HG03521 (cell line): ENCODE results near the gene CMTM6.
A peak's percentile ranks its signal among the peaks of the same experiment; 100 is the strongest.
"Not testable (repeated sequence)": the region's sequence is repeated elsewhere in the genome, so short reads cannot be mapped to it uniquely, and the experiment has no call there.

Experiments used
- ATAC-seq: cut with Tn5 transposase; IDR thresholded peaks from one replicate; pipeline ENCODE4 v1.9.1; 2021; ENCODE audit warnings: mild to moderate bottlenecking, moderate library complexity; ENCODE audit not compliant: unreplicated experiment

Gene CMTM6

DNA sequence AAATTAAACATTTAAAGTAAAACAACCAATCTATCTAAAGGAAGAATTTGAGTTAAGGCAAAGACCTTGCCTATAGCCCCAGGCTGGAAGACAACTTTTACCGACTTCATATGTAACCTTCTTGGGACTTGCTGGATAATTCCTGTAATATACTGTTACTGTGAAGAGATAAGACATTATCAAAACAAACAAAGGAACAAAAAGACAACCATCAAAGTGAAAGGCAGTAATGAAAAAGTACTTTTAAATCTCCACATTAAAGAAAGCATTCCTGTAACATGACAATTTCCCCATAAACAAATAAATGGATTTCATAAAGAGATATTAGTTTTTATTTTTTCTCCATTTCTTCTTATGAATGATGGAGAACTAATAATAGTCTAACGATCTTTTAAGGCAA is 2.4 kb downstream of the CMTM6 start:
- no peak for ATAC-seq

DNA sequence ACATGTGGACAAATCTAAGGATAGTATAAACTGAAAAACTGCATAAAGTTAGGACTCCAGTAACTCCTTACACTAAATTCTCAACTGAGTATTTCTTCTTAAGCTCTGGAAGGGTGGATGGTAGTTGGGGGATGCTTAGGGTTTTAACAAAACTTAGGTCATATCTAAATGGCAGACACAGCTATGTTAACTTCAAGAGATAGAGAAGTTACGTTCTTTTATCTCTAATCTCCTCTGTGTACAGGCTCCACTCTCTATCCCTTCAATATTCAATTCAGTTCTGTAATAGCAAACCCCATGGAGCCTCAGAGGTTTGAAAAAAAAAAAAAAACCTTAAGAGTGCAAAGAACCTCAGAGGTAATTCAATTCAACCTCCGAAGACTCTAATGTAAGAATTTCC is 3.1 kb downstream of the CMTM6 start:
- no peak for ATAC-seq

DNA sequence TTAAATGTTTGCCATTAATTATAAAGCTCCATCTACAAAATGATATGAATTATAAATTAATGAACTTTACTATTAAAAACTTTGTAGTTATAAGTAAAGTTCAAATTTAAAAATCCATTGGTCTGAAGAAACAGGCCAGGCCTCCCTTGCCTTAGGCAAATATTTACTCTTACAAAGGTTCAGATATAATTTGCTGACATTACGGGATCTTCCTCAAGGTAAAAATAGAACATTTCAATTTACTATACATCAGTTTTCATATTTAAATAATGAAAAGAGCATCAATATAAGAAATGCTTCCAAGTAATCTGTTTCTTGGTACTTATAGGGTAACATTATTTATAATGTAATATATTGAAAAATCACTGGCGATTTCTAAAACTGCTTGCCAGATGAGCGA is 3.7 kb downstream of the CMTM6 start:
- no peak for ATAC-seq

DNA sequence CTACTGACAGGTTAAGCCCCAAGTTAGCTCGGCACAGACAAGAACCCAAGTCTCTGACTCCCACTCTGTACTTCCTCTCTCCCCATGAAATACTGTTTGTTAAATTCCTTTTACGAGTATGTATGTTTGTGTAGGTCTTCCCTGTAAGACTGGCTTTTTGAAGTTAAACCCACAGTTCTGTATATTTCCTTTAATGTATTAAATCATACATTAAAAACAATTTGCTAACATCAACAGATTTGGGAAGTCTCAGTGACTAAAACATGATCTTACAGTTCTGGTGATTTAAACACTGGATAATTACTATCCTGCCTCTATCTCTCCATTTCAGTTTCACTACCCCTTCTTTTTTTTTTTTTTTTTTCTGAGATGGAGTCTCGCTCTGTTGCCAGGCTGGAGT is 4.4 kb downstream of the CMTM6 start:
- no peak for ATAC-seq

DNA sequence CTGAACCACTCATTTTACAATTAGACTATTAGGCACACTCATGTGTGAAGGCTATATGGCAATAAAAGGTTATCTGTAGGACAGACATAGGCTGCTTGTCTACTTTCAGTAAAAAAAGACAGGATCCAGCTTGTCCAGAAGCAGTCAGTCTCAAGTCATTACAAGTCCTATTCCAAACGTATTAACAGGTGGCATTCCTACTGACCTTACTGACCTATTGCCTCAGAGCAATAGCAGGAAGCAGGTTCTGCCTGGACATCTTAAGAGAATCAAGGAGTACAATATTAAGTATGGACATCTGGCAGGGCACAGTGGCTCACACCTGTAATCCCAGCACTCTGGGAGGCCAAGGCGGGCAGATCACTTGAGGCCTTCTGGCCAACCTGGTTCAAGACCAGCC is 7.0 kb downstream of the CMTM6 start:
- ATAC-seq: no peak

DNA sequence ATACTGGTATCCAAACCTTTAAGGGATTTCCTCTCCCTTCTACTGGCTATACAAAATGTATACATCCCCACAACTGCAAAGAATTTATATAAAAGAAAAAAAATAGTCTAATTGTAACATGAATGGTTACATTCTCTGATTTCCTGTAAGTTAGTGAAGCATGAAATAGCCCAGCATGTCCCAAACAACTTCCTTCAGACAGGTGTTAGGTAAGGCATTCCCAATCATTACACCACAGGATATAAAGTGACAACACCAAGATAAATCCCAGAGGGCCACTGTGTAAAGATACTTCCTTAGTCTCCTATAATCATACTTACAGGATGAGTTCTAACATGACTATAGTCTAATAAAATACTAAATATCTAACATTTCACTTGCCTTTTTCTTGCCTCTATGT is 7.6 kb downstream of the CMTM6 start:
- no peak for ATAC-seq

DNA sequence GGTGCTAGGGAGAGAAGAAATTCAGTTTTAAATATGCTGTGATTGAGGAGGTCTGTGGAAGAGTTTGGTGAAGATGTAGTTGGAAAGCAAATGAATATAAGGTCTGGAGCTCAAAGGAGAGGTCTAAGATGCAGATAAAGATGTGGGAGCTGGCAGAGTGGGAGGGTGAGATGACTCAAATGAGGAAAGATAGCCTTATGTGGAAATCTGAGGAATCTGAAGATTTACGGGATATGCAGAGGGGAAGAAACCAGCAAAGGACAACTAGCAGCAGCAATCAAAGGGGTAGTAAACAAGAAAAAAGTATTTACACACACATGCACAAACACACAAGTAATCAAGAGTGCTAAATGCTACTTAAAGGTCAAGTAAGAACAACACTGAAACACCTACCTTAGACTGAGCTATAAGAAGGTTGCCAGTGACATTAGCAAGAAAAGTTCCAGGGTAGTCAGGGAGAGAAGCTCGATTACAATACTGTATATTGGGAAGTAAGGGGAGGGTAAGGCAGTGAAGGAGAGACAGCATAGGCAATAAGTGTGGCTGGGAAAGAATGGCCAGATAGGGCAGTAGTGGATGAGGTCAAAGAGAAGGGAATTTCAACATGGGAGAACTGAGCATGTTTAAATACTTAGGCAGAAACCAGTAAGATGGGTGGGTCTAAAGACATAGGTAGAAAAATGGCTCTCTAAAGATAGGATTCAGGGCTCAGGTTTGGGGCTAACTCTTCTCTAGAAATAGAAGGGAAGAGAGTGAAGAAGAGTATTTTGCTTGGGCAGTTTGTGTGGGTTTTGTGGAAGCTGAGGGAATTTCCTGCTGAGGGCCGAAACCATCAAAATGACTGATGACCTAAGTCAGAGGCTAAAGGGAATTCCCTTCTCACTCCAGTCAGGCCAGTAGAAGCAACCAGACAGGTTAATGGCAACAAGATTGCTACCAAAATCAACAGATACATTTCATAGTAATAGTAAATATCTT is 8.9 kb downstream of the CMTM6 start:
- ATAC-seq: peak; percentile 67

DNA sequence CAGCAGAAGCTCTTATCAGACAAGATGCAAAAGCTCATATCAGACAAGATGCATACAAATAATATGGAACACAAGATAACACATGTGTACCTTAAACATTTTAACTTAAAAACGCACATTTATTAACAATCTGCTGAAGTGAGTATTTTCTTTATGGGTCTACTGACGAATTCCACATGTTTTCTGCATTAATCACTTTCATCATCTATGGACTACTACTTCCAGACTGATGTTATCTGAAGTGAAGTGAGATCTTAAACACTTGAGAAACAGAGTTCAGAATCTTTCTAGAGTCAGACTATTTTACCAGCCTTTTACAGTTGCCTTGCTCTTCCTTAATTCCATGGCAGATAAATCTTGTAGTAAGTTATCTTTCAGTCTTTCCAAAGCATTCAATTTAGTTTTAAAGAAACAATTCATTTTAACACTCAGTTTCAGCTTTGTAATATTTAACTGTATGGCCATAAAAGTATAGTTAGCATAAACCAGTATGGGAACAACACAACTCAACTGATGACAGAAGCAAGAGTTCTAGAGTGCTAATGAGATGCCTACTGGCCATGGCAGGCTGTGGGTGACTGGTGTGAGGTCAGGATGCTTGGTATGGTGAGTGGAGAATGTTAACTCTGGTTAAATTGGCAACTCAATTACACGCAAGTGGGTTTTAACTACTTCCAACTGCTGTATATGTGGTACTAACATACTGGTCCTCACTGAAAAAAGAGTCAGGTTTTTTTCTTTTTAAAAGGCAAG is 9.8 kb downstream of the CMTM6 start:
- no peak for ATAC-seq

DNA sequence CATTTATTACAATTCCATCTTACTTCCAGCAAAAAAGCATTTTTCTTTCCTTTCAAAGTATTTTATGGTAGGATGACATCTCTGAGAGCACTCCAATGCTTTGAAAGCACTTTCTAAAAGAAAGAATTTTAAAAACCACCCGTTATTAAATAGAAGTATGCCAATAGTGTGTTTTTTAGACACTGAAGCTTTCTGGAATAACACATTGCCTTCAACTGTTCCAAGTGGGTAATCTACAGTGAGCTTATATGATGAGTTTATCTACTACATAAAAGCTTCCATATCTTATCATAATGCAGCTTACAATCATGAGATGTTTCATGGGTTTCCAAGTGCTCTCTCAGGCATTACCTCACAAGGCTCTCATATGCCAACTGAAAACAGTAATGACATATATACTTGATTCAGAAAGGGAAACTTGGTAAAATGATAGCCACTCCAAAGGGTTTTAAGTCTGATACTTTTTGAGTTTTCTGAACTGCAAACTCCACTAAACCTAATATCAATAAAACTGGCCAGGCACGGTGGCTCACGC is 14.1 kb downstream of the CMTM6 start:
- ATAC-seq: no peak

DNA sequence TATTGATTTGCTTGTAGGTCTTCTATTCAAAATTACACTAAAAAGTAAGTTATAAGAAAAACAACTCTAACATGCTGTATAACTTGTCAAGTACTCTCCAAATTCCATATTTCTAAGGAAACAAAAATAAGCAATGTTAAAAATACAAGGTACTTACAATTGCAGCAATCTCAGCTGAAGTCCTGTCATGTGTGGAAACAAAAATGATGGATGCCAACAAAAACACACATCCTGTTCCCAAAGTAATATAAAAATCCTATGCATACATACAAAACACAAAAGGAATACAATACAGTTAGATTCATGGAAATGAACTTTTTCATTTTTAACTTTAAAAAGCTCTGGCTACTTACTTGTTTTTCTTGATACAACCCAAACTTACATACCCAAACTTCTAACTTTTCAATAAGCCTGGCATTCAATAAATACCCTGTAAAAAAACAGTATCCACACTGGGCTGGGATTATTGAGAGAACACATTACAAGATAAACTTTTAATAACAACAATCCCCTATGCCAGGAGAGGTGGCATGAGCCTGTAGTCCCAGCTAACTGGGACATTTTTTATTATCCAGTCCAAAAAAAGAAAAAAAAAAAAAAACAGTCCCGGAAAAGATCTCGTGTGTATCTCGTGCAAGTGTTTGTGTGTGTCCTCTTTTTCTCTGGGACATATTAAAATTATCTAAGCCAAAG is 14.7 kb downstream of the CMTM6 start:
- no peak for ATAC-seq

DNA sequence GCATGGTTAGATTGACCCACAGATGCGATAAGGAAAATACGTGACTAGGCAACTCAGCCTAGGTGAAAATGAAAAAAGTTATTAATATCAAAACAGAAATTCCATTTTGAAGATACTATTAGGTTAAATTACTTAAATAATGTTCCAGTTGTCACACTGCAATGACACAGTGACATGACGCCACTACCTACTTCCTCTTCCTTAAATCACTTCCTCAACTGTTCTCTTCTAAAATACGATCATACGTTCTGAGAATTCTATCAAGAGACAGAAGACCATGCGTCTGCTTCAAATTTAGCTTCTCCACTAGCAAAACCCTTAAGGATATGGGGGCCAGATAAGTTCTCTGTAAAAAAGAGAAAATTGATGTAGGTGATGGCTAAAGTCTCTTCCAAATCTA is 18.2 kb downstream of the CMTM6 start:
- ATAC-seq: no peak

DNA sequence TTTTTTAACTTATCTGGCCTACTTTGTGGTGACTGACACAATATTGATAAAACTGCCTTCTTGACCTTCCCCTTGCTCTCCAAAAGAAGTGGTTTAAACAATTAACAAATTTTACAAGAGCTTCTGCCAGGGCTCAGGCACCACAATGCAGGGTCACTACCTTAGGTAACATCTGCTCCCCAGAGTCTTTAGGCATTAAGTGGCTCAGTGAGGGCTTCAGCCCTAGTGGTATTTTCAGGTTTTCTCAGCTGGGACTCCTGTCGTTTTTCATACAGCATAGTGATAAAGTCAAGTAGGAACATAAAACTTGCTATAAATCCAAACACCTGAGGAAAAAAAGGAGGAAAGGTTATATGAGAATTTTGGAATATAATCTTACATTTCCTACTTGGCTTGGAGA is 18.9 kb downstream of the CMTM6 start:
- ATAC-seq: no peak

DNA sequence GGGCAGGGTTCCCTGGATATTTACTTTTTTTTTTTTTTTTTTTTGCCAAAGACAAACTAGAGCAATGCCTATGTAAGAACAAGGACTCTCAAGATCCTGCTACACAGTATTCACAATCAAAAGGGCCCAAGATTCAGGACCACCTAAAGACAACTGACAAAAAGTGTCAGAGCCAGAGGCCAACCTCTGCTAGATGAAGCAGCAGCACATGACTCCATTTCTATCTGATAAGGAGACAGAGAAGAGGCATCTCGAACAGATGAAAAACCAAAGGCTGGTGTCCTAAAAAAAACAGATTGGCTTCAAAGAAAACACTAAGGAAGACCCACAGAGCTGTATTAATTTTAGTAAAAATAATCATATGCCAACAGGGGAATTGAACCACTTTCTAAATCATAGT is 20.0 kb downstream of the CMTM6 start:
- ATAC-seq: no peak

DNA sequence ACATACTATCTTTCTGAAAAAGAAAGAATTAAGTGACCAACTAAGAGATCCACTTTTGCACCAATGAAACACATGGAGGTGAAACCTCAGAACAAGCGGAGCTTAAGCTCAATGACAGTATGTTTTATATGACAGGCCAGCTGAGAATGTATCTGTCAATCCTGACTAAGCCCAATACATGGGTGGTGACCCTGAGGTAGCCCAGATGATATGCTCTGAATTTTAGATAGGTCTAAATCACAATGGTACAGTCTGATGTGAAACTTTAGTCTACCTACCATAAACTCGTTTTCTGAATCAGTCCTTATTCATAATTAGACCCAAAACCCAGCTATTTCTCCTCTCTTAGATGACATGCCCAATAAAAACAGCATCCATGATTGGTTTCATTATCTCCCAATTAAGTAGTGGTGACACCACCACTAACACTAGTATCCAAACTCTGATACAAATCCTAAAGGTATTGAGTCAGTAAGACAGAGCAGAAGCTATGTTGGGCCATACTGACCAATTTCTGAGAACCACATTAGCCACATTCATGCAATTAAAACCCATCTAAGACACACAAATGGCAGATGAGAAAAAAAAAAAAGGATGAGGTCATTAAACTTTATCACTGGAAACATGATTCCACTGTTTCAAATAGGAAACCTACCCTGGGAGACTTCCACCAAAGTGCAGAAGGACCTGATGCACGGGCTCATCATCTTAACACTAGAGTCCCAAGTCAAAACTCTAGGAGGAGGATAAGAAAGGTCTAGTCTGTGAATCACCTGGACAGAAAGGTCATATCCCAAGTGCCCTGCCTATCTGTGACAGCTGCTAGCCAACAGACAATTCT is 20.6 kb downstream of the CMTM6 start:
- no peak for ATAC-seq

DNA sequence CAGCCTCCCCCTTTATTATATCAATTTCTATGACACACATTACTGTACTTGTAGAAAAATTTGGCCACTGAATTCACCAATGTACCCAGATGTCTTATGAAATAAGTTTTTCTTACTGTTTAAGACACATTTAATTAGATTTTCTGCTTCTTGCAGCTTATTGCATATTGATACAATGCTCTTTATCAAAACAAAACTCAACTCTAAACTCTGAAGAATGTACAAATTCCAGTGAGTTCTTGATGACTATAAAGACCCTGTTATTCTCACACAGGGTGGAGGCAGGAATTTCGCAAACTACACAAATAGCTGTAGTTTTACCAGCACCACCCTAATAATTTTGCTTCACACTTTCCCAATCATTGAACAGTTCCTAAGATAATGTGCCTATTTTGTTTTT is 22.0 kb downstream of the CMTM6 start:
- ATAC-seq: no peak

DNA sequence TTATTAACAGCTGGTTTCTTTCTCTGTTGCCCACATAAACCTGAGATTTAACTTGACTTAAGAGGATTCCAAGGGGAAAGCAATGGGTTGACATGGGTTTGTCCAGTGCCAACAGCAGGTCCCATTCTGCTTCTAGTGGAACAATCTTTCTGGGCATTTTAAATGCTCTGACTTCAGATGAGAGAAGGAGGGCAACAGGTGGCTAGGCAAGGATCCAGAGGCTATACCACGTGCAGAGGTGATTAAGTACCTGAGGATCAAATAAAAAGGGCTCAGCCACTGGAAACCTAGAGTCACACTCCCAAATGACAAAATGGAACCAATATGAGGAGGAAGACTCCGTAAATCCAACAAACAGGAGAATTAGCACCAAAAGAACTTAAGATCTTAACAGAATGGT is 28.5 kb downstream of the CMTM6 start:
- no peak for ATAC-seq

DNA sequence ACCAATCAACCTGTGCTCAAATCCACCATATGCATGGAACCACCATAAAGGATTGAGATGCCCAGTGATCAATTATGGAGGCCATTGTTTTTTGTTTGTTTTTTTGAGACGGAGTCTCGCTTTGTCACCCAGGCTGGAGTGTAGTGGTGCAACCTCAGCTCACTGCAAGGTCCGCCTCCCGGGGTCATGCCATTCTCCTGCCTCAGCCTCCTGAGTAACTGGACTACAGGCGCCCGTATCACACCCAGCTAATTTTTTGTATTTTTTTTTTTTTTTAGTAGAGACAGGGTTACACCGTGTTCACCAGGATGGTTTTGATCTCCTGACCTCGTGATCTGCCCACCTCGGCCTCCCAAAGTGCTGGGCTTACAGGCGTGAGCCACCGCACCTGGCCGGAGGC is 30.5 kb downstream of the CMTM6 start:
- ATAC-seq: not testable (repeated sequence)

DNA sequence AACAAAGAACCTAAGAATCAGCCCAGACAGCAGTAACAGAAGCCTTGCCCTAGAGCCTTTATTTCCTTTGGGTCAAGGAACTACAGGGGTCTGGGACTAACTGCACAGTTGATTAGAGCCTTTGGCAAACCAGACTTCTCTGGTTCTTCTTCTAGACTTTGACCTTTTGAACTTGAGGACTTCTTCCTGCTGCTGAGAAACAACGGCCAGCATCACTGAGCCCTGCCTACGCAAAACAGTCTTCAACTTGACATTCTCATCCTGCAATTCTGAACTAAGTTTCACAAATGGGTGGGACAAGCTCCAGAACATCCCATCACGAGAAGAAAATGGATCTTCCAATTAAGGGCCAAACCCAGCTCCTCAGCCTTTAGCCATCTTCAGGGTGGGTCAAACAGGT is 31.4 kb downstream of the CMTM6 start:
- ATAC-seq: no peak

DNA sequence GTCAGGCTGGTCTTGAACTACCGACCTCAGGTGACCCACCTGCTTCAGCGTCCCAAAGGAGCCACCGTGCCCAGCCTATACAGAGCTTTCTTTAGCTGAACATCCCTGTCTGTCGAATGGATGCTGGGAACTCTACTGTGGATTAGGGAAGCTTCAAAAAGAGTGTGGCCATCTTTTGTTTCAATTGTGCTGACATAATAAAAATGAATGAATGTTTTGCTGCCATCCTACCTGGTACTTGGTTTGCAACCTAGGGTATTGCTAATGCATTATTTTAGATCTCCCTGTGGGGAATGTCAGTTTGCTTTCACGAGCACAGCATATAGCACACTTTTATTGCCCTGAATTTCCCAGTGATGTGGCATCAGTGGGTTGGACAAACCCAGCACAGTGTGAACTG is 32.3 kb downstream of the CMTM6 start:
- ATAC-seq: no peak

DNA sequence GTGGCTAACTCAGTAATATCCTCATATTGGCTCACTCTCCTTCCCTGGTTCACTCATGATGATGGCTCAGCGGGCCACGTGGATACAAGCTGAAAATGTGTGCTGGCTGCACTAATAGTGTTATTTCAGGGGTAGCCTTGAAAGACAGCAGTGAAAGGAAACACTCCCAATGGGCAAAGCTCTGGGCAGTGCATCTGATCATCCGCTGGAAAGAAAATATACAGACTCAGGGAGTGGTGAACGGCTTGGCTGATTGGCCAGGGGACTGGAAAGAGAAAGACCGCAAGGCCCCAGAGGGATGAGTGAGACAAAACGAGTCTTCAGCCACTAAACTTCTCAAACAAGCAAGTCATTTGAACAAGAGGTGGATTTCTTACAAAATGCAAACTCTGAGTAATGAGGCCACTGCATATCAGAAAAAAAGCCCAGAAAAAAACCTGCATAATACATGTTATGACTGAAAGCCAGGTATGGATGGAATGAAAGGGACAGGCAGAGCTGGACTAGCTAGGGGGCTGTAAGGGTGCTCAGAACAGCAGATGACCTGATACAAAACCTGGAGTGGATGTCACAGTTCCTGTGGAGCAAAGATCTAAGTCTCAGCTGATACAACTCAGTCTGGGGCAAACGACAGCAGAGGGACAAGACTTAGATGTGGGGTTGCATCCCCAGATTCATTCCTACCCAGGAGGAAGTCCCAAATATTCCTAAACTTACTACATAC is 33.3 kb downstream of the CMTM6 start:
- peak; percentile 20 for ATAC-seq
